GM12891 (cell line): ENCODE results near the gene HSD17B8.
A peak's percentile ranks its signal among the peaks of the same experiment; 100 is the strongest.

Experiments
- DNase-seq: peaks from one replicate; pipeline ENCODE4 v3.0.0; 2011; ENCODE audit warnings: low spot score; ENCODE audit not compliant: insufficient read length
- FAIRE-seq: peaks from 2 replicates; lab custom pipeline; 2011; peaks lifted over from hg19 to GRCh38; lab: Jason Lieb, UNC
- PAX5 ChIP-seq: IDR thresholded peaks from 2 replicates; pipeline ENCODE4 v1.6.1; 2011; ENCODE audit warnings: low read length, moderate library complexity, mild to moderate bottlenecking; ENCODE audit not compliant: insufficient read depth, severe bottlenecking
- POLR2A ChIP-seq: IDR thresholded peaks from 2 replicates; pipeline ENCODE4 v1.6.1; 2011; ENCODE audit warnings: low read depth, low read length, control low read depth
- POLR2AphosphoS5 ChIP-seq: IDR thresholded peaks from 2 replicates; pipeline ENCODE4 v1.6.1; 2011; ENCODE audit warnings: low read depth, low read length, control low read depth
- POU2F2 ChIP-seq: IDR thresholded peaks from 2 replicates; pipeline ENCODE4 v1.6.1; 2011; ENCODE audit warnings: low read depth, mild to moderate bottlenecking, control low read depth, low read length, moderate library complexity
- SPI1 ChIP-seq: IDR thresholded peaks from 2 replicates; pipeline ENCODE4 v1.6.1; 2011; ENCODE audit warnings: low read depth, low read length, control low read depth
- TAF1 ChIP-seq: IDR thresholded peaks from 2 replicates; pipeline ENCODE4 v1.6.1; 2011; ENCODE audit warnings: low read depth, low read length, control low read depth

HSD17B8 gene

GRCh38 chr6:33198853-33199436 lies 5.5 kb upstream of the HSD17B8 start:
- no peak for FAIRE-seq
- TF ChIP-seq SPI1 = no peak
- TF ChIP-seq POLR2A = no peak
- TF ChIP-seq PAX5 = no peak
- DNase-seq = no peak

GRCh38 chr6:33199687-33200218 lies 4.7 kb upstream of the HSD17B8 start:
- FAIRE-seq = no peak
- TF ChIP-seq TAF1 (no peak), POLR2AphosphoS5 (no peak), PAX5 (no peak), SPI1 (no peak), POU2F2 (no peak), POLR2A (no peak)
- DNase-seq = peak; percentile 75

- DNase-seq (peak; percentile 90), FAIRE-seq (peak; percentile 96)
- TF ChIP-seq PAX5 (no peak), POLR2A (peak; percentile 93), POLR2AphosphoS5 (peak; percentile 92), TAF1 (peak; percentile 95), POU2F2 (peak; percentile 54; the same call in 1 of the 2 replicates), SPI1 (peak; percentile 51)
Measured at GRCh38 chr6:33200219-33201146, 4.0 kb upstream of the HSD17B8 start, which contains the start of the genes RXRB and SLC39A7. RXRB (minus strand) TSS chr6:33200665; CDS start chr6:33200476, 189 bp downstream. SLC39A7 (plus strand) TSS chr6:33200867; CDS start chr6:33201246, 379 bp downstream.

- TF ChIP-seq SPI1 (no peak), POLR2AphosphoS5 (no peak), POLR2A (no peak), POU2F2 (no peak), TAF1 (no peak), PAX5 (no peak)
- FAIRE-seq (no peak), DNase-seq (no peak)
Measured at GRCh38 chr6:33201147-33201545, 3.3 kb upstream of the HSD17B8 start.

- FAIRE-seq (no peak), DNase-seq (no peak)
- TF ChIP-seq TAF1 = no peak
- TF ChIP-seq POLR2AphosphoS5 = no peak
- TF ChIP-seq POLR2A = no peak
- TF ChIP-seq PAX5 = no peak
- no peak for TF ChIP-seq POU2F2
- no peak for TF ChIP-seq SPI1
Measured at GRCh38 chr6:33201935-33202334, 2.5 kb upstream of the HSD17B8 start.

GRCh38 chr6:33202799-33203198 lies 1.7 kb upstream of the HSD17B8 start:
- DNase-seq = no peak
- TF ChIP-seq POLR2AphosphoS5 (no peak), SPI1 (no peak), PAX5 (no peak)

GRCh38 chr6:33203443-33204164 lies 851 bp upstream of the HSD17B8 start:
- DNase-seq (no peak), FAIRE-seq (no peak)
- TF ChIP-seq POLR2A = no peak
- no peak for TF ChIP-seq PAX5
- no peak for TF ChIP-seq TAF1

More at GRCh38 chr6:33202799-33203198, 1.7 kb upstream of the HSD17B8 start:
- no peak for FAIRE-seq

- FAIRE-seq (no peak), DNase-seq (no peak)
- TF ChIP-seq POLR2A = no peak
- TF ChIP-seq SPI1 = no peak
- TF ChIP-seq POU2F2 = no peak
- no peak for TF ChIP-seq TAF1
- no peak for TF ChIP-seq POLR2AphosphoS5
- no peak for TF ChIP-seq PAX5
Measured at GRCh38 chr6:33204165-33204414, 365 bp upstream of the HSD17B8 start.

GRCh38 chr6:33205191-33206026 lies 954 bp downstream of the HSD17B8 start:
- peak; percentile 35 for FAIRE-seq
- DNase-seq = no peak
- TF ChIP-seq POLR2A = no peak
- TF ChIP-seq PAX5 = no peak
- TF ChIP-seq TAF1 = no peak
